Gastroesophageal sphincter (tissue), 3 donors: ENCODE measurements around the gene THADA.

ENCODE experiments used
- CTCF ChIP-seq, 4 experiments: fragments of 200-600 bp in 2 of 4; fragments of 450-650 bp in 2 of 4; sonication (generic) in 1 of 4; IDR thresholded peaks; one replicate each; pipeline ENCODE4 v1.5.1; 2017 to 2019; ENCODE audit warnings: antibody characterized with exemption in 4 of 4, mild to moderate bottlenecking in 2 of 4, moderate library complexity in 2 of 4
- POLR2A ChIP-seq, 2 donors: fragments of 450-650 bp; IDR thresholded peaks; one replicate each; pipeline ENCODE4 v1.6.1; 2017; ENCODE audit warnings: antibody characterized with exemption in 2 of 2, mild to moderate bottlenecking in 2 of 2, moderate library complexity in 1 of 2

DNA sequence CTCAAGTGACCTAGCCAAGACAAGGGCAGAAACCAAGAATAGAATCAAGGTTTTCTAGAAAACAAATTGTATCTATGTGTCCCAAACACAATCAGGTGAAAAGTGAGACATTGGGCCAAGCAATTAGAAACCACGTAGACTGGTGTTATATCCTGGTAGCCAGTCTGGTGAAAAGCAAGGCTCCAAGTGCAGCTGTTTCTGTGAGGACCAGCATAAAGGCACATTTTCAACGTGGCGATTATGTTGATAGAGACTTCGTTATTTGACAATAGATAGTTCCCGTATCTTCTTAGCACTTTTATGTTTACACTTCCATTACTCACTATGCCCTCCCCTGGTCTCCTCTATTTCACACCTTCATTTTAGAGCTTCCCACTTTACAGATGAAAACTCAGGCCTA lies 266.2 kb downstream of the THADA start:
- TF ChIP-seq POLR2A (IDR thresholded peaks at IDR 0.05) (no peak), CTCF (IDR thresholded peaks at IDR 0.05) (no peak)
